Testis (tissue), 3 donors: ENCODE results near the gene INF2. TPM values are rescaled to one million over a fixed set of nuclear protein-coding genes. Genes with fewer than 3 reads are reported as not detected.
A peak's percentile ranks its signal among the peaks of the same experiment; 100 is the strongest.
"Not testable (repeated sequence)": the region's sequence is repeated elsewhere in the genome, so short reads cannot be mapped to it uniquely, and the experiment has no call there.

Source experiments
- DNase-seq: peaks from one replicate; pipeline ENCODE4 v3.0.0-alpha.2; 2019
- H3K27ac ChIP-seq, 2 donors: fragments of 200-600 bp; sonication (generic); one replicate each; pipeline ENCODE4 v1.5.1; 2019
- H3K27me3 ChIP-seq: fragments of 200-600 bp; sonication (generic); one replicate; pipeline ENCODE4 v1.5.1; 2019
- H3K36me3 ChIP-seq: fragments of 200-600 bp; sonication (generic); one replicate; pipeline ENCODE4 v1.5.1; 2017; ENCODE audit warnings: low read depth; ENCODE audit errors: missing control alignments
- H3K4me1 ChIP-seq: fragments of 200-600 bp; sonication (generic); one replicate; pipeline ENCODE4 v1.5.1; 2019
- H3K4me3 ChIP-seq, 2 donors: fragments of 200-600 bp; sonication (generic); one replicate each; pipeline ENCODE4 v1.5.1; 2017 to 2019
- H3K9me3 ChIP-seq: fragments of 200-600 bp; sonication (generic); one replicate; pipeline ENCODE4 v1.5.1; 2017
- POLR2A ChIP-seq: fragments of 450-650 bp; IDR thresholded peaks from one replicate; pipeline ENCODE4 v1.6.1; 2017; ENCODE audit warnings: antibody characterized with exemption, mild to moderate bottlenecking, moderate library complexity
- WGBS, 2 donors: methylation state at CpG; one replicate each; pipeline ENCODE4 v1.1.5; 2018; 5-methylcytosine and 5-hydroxymethylcytosine counted together
- intact Hi-C: fragments of 100-400 bp; cut with DNase I; formaldehyde crosslinking; loops from one replicate; pipeline ENCODE4 v1.15.1; 2023; ENCODE audit warnings: low total_unique reads
- polyA plus RNA-seq: library from polyadenylated mRNA; stranded (reverse); fragments of 350-450 nt; fragmentation: Illumina TruSeq; extraction: RNeasy Lipid Tissue Mini Kit (QIAGEN cat#74804); gene quantifications from one replicate; pipeline ENCODE4 v1.2.3, GENCODE V29; 2014; ENCODE audit warnings: low read depth, low replicate concordance; ENCODE audit not compliant: insufficient read depth
- total RNA-seq, 2 donors: library from RNA; depleted of rRNA; stranded (reverse); fragments of >200 nt; gene quantifications; one replicate each; pipeline ENCODE4 v1.2.3, GENCODE V29; 2016
- TF ChIP-seq, protein P1 (sequence below), 3 experiments: fragments of 450-650 bp in 2 of 3; fragments of 200-600 bp in 1 of 3; sonication (generic) in 1 of 3; IDR thresholded peaks; one replicate each; pipeline ENCODE4 v1.5.1; 2016 to 2019; ENCODE audit warnings: antibody characterized with exemption in 3 of 3, mild to moderate bottlenecking in 2 of 3, moderate library complexity in 1 of 3

INF2 gene
- total and polyA plus RNA-seq, 3 donors from 2014 or later: 50.5 to 328 (median 244) TPM

DNA sequence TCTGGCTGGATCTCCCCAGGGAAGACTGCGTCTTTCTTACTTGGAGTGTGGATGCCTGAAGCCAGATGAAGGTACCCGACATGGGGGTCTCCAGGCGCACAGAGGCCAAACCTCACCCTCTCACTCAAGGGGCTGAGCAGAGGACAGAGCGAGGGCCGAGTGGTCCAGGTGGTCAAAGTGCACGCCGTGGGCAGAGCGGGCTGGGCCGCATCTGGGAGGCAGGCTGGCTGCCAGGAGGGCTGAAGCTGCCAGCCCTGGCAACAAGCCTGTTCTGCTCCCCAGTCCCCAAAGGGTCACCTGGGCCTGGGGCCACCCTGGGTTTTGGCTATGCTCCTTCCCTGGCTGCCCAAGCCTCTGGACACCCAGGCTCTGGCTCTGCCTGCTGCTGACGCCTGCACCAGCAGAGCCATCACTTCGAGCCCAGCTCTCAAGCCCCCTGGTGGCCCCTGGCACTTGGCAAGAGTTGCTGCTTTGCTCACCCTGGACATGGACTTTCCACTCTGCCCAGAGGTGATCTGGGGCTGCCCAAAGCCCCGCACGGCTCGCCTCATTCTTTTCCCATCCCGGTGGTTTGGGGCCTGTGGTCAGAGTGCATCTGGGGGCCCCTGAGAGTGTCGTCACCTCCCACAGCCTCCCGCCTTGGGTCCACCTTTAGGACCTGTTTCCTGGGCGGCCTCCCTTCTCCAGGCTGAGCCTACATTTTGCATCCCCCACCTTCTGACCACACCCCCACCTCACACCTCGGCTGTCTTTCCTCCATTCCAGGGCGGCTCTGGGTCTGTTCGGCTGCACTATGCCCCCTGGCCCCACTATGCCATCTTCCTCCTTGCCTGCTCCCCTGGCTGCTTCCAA is 37.4 kb downstream of the INF2 start:
- Histone ChIP-seq H3K27me3 (no peaks in the 10 kb centered on the region), H3K4me3 (no peak overlapping the region), H3K9me3 (no peaks in the 10 kb centered on the region), H3K36me3 (no peaks in the 10 kb centered on the region), H3K27ac (no peak overlapping the region), H3K4me1 (peaks cover 10% of the 10 kb centered on the region)
- no peak for TF ChIP-seq POLR2A
- TF ChIP-seq, protein P1, sequence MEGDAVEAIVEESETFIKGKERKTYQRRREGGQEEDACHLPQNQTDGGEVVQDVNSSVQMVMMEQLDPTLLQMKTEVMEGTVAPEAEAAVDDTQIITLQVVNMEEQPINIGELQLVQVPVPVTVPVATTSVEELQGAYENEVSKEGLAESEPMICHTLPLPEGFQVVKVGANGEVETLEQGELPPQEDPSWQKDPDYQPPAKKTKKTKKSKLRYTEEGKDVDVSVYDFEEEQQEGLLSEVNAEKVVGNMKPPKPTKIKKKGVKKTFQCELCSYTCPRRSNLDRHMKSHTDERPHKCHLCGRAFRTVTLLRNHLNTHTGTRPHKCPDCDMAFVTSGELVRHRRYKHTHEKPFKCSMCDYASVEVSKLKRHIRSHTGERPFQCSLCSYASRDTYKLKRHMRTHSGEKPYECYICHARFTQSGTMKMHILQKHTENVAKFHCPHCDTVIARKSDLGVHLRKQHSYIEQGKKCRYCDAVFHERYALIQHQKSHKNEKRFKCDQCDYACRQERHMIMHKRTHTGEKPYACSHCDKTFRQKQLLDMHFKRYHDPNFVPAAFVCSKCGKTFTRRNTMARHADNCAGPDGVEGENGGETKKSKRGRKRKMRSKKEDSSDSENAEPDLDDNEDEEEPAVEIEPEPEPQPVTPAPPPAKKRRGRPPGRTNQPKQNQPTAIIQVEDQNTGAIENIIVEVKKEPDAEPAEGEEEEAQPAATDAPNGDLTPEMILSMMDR (IDR thresholded peaks at IDR 0.05): no peak
- 85 to 86% methylated on average over 16 to 21 of the region's 21 CpGs for WGBS, 2 donors
- intact Hi-C loops: no loop called here
- no peak for DNase-seq

DNA sequence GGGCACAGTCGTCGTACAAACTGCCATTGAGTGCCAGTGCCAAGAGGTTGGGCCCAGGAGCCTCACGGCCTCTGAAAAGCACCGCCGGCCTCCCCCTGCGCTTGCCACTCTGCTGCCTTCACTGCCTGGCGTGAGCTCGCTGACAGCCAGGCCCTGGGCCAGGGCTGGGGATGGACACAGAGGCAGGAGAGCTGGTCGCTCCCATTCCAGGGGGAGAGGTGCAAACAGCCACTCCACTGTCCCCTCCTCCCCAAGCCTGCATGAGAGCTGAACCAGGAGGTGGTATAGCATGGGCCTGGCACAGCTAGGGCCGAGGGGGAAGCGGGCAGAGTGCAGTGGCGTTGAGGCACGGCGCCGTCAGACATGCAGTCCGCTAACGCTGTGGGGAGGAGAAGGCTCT is 39.2 kb downstream of the INF2 start:
- no peaks in the 10 kb centered on the region for H3K36me3 ChIP-seq
- no peaks in the 10 kb centered on the region for H3K9me3 ChIP-seq
- 60 to 71% methylated on average over 9 to 15 of the region's 17 CpGs for WGBS, 2 donors
- H3K27me3 ChIP-seq: no peaks in the 10 kb centered on the region
- peaks cover 10% of the 10 kb centered on the region for H3K4me1 ChIP-seq
- no peak for DNase-seq
- H3K4me3 ChIP-seq: peak overlapping the region in 1 of 2 donors; percentile 20
- H3K27ac ChIP-seq: no peak overlapping the region
- intact Hi-C loops: no loop called here
- no peak for TF ChIP-seq POLR2A
- TF ChIP-seq, protein P1 (IDR thresholded peaks at IDR 0.05): no peak

DNA sequence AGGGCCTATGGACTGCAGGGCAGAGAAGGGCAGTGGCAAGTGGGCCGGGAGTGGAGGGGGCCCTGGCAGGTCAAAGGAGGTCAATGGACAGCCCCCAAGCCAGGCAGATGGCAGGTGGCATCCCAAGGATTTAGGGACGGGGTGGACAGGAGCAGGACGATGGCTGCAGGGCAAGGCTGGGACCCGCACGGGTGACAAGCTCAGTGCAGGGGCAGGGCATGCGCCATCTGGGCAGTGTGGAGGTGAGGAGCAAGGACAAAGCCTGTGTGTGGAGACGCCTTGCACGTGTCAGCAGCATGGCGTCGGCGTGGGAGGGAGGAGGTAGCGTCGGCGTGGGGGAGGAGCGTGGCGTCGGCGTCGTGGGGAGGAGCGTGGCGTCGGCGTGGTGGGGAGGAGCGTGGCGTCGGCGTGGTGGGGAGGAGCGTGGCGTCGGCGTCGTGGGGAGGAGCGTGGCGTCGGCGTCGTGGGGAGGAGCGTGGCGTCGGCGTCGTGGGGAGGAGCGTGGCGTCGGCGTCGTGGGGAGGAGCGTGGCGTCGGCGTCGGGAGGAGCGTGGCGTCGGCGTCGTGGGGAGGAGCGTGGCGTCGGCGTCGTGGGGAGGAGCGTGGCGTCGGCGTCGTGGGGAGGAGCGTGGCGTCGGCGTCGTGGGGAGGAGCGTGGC is 39.9 kb downstream of the INF2 start:
- intact Hi-C loops, H3K36me3 ChIP-seq, H3K9me3 ChIP-seq, H3K27me3 ChIP-seq, H3K27ac ChIP-seq, H3K4me1 ChIP-seq: not testable (repeated sequence)
- 66 to 75% methylated on average over 26 to 49 of the region's 73 CpGs for WGBS, 2 donors
- peak overlapping the region in 1 of 2 donors; percentile 20 for H3K4me3 ChIP-seq
- DNase-seq: peak; percentile 57

DNA sequence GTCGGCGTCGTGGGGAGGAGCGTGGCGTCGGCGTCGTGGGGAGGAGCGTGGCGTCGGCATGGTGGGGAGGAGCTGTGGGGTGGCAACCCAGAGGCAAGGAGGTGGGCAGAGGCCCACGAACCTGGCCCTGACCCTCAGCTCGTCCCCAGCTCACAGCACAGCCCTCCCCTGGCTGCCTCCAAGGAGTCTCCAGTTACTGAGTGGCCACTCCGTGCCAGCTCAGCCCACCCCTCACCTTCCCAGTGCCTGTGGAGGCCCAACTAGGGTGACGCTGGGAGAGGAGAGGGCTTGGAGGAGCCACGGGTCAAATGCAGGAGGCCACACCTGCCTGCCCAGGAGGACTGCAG is 40.4 kb downstream of the INF2 start:
- no peak for DNase-seq
- intact Hi-C loops: no loop called here
- Histone ChIP-seq H3K27me3 (no peaks in the 10 kb centered on the region), H3K9me3 (no peaks in the 10 kb centered on the region), H3K36me3 (no peaks in the 10 kb centered on the region), H3K4me1 (peaks cover 6% of the 10 kb centered on the region), H3K4me3 (peak overlapping the region in 1 of 2 donors; percentile 26), H3K27ac (no peak overlapping the region)
- TF ChIP-seq, protein P1 (IDR thresholded peaks at IDR 0.05): no peak
- TF ChIP-seq POLR2A: no peak
- 71 to 84% methylated on average over 5 to 15 of the region's 16 CpGs for WGBS, 2 donors

DNA sequence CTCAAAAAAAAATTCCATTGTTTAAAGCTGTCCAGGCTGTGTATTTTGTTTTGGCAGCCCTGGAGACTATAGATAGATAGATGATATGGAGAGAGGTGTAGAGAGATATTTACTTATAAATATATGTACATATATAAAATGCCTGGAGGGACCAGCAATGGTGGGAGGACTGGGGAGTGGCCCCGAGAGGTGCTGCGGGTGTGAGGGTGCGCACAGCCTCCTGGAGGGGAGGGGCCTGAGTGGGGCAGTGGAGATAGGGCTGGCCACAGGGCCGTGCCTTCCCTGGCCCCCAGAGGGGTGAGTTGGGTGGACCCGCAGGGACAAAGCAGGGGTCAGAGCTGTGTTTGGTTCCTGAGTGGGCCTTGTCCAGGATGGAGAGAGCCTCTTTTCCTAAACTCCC is 41.1 kb downstream of the INF2 start:
- WGBS, 2 donors: 68 to 74% methylated on average over 5 of the region's 5 CpGs
- Histone ChIP-seq H3K36me3 (no peaks in the 10 kb centered on the region), H3K27ac (no peak overlapping the region), H3K9me3 (no peaks in the 10 kb centered on the region), H3K4me1 (peaks cover 8% of the 10 kb centered on the region), H3K27me3 (no peaks in the 10 kb centered on the region), H3K4me3 (no peak overlapping the region)
- intact Hi-C loops: no loop called here
- TF ChIP-seq, protein P1 (IDR thresholded peaks at IDR 0.05): no peak
- TF ChIP-seq POLR2A: no peak
- no peak for DNase-seq
